ENCODE results near the gene COL23A1. TPM values are rescaled to one million over a fixed set of nuclear protein-coding genes. Genes with fewer than 3 reads are reported as not detected.

The COL23A1 gene
- total RNA-seq: 6.9 TPM

GRCh38 chr5:178590141-178590923 is at the start of gene COL23A1:
Gene COL23A1 (minus strand): TSS chr5:178590393.

GRCh38 chr5:178626484-178627258 is 36.5 kb upstream of the COL23A1 start, which contains the start of gene CLK4:
Gene CLK4 (minus strand): TSS chr5:178627050. CDS start chr5:178623416, 3,634 bp downstream.

GRCh38 chr5:178232124-178232919 is 357.9 kb downstream of the COL23A1 start, which contains the start of gene PHYKPL:
Gene PHYKPL (minus strand): TSS chr5:178232802. CDS start chr5:178232550, 252 bp downstream.

GRCh38 chr5:178204182-178204934 is 385.8 kb downstream of the COL23A1 start, which contains the start of gene HNRNPAB:
Gene HNRNPAB (plus strand): TSS chr5:178204533. CDS start chr5:178204838, 305 bp downstream.

Other genes starting within 250 kb of the COL23A1 start
- 78.8 TPM for gene CLK4, start 36.7 kb upstream of the COL23A1 start, total RNA-seq
- gene ZNF354A, start 140.3 kb upstream of the COL23A1 start, total RNA-seq: 18.9 TPM